Measurements from ENCODE around the gene ALDH3B1.

Gene ALDH3B1

DNA sequence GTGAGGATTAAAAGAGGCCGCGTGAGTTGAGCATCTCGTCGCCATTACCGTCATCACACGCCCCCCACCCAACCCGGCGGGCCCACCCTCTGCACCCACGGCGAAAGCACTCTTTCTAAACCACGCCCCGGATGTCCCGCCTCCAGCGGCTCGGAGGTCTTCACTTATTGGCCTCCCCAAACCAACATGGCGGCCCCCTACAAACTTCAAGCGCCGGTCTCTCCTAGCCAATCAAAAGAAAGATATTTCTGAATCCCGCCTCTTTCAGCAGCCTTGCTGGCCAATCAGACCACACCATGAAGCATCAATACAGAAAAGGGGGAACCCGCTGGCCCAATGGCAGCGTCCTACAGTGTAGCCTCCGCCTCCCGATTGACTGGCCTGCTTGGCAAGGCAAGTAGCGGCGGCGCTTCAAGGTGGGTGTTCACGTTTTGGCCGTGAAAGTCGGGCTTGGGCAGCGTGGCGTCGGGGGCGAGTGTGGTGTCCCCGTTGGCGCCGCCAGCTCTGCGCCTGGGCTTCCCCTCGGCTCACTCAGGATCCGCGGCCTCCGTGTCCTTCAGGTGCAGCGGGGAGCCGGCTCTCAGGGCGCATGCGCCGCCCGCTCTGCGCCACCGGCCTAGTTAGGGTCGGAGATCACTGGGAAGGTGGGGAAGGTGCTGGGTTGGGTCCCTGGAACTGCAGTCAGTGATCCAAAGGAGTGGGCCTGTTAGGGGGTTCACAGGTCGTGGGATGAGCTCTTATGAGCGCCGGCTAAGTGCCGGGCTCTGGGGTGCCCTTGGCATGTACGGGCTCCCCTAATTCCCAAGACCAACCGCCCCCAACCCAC, 20.4 kb downstream of the ALDH3B1 start, which contains the start of gene NDUFS8:
NDUFS8 (plus strand) TSS at position 364 of the 826 bp plus-strand sequence. CDS start 1,471 bp downstream, outside the sequence.
- peak; percentile 94 to 97 for DNase-seq (ENCODE audit: low read depth in 2 of 2)

DNA sequence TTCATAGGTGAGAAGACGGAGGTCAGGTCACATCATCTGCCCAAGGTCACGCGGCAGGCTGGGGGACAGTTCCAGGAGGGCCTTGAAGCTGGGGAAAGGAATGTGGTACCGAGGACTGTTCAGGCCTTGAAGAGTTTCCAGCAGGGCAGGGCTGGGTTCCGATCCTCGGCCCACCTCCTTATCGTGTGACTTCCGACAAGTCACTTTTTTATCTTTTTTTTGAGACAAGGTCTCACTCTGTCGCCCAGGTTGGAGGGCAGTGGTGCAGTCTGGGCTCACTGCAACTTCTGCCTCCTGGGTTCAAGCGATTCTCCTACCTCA, 21.0 kb downstream of the ALDH3B1 start:
- DNase-seq (ENCODE audit: low read depth in 2 of 2): no peak

DNA sequence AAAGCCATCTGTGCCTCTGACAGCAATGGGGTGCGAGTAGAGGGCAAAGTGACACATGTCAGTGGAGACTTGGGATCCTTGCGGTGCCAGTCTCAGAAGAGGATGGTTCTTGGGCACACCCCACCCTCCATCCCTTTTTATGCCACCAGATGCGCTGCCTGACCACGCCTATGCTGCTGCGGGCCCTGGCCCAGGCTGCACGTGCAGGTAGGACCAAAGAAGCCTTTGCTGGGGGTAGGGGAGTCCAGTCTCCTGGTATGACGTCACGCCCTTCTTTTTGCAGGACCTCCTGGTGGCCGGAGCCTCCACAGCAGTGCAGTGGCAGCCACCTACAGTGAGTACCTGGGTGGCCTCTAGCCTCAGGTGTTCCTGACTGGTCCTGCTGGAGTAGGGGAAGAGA, 21.9 kb downstream of the ALDH3B1 start:
- no peak for DNase-seq (ENCODE audit: low read depth in 2 of 2)

DNA sequence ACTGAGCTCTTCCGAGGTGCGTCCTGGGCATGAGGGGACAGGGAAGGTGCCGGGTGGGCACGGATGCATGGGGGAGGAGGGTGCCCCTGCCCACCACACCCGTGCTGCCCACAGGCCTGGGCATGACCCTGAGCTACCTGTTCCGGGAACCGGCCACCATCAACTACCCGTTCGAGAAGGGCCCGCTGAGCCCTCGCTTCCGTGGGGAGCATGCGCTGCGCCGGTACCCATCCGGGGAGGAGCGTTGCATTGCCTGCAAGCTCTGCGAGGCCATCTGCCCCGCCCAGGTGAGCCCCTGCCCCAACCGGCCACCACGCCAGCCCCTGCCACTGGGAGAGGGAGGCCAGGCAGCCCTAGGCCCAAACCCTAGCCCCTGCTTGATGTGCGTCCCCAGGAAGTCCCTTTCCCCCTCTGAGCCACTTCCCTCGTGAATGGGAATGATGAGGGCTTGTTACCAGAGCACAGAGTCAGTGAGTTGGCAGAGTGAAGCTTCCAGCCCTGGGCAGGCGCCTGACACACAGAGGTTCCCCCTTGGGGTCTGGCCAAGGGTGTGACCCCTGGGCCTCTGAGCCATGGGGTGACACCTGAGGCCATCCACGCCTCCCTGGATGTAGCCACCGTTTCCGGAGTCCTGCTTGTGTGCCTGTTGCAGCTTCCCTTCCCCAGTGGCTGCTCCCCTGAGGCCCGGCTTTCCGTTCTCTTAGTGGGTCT, 23.0 kb downstream of the ALDH3B1 start:
- no peak for DNase-seq (ENCODE audit: low read depth in 2 of 2)

DNA sequence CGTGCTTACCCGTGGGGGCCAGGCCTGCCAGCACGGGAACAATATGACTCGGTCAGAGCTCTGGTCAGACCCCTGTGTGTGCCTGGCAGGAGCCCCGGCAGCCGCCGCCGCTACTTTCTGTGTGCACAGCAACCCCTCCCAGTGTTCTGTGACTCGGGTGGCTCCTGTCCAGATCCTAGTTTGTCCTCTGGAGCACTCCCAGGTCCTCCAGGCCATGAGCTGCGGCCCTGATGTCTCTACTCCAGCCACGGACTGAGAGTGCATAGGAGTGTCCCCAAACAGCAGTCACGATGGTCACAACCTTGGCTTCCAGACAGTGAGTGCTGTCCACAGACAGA, 23.6 kb downstream of the ALDH3B1 start:
- no peak for DNase-seq (ENCODE audit: low read depth in 2 of 2)

DNA sequence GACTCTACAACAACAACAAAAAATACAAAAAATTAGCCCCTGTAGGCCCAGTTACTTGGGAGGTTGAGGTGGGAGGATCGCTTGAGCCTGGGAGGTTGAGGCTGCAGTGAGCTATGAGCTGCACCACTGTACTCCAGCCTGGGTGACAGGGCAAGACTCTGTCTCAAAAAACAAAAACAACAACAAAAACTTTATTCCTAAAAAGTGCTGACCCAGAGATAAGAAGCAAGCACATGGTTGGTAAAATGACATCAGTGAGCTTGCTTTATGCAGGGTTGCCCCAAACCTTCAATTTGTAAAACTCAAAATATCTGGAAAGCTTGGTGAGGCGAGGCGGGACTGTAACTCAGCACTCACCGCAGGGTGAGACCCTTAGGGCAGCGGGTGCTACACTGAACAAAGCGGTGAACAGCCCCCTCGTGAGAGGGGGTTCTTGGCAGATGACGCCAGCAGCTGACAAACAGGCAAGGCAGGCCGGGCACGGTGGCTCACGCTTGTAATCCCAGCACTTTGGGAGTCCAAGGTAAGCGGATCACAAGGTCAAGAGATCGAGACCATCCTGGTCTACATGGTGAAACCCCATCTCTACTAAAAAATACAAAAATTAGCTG, 25.2 kb downstream of the ALDH3B1 start:
- DNase-seq (ENCODE audit: low read depth in 2 of 2): no peak

DNA sequence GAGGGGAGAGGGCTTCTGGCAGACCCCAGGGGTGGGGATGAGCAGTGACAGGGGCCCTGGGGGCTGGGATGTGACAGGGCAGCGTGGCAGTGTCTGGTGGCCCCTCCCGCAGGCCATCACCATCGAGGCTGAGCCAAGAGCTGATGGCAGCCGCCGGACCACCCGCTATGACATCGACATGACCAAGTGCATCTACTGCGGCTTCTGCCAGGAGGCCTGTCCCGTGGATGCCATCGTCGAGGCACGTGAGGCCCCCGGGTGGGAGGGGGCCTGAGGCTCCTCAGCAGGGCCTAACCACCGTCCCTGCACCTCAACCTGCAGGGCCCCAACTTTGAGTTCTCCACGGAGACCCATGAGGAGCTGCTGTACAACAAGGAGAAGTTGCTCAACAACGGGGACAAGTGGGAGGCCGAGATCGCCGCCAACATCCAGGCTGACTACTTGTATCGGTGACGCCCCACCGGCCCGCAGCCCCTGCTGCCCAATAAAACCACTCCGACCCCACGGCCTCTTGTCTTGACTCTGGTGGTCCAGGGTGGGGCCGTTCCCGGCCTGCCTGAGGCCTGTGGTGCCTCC, 26.1 kb downstream of the ALDH3B1 start:
- no peak for DNase-seq (ENCODE audit: low read depth in 2 of 2)

DNA sequence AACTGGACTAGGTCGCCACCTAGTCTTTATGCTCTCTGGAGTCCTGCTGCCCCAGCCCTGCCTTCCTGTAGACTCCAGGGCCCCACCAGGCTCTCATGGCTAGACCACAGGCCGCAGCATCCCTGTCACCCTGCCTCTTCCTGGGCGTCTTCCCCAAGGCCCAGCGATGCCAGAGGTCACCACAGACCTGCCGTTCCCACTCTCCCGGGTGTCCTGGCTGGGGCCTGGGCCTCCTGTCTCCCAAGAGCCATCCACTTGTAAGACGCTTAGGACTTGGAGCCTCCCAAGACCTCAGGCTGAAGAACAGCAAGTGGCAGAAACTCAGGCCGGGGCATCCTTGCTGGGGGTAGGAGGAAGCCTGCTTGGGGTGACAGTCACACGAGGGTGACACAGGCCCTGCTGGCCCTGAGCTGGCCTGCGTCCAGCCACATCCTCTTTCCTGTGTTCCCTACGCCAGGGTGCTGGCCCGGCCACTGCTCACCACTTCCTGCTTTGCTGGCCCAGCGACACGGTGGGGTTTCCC, 26.7 kb downstream of the ALDH3B1 start:
- no peak for DNase-seq (ENCODE audit: low read depth in 2 of 2)

DNA sequence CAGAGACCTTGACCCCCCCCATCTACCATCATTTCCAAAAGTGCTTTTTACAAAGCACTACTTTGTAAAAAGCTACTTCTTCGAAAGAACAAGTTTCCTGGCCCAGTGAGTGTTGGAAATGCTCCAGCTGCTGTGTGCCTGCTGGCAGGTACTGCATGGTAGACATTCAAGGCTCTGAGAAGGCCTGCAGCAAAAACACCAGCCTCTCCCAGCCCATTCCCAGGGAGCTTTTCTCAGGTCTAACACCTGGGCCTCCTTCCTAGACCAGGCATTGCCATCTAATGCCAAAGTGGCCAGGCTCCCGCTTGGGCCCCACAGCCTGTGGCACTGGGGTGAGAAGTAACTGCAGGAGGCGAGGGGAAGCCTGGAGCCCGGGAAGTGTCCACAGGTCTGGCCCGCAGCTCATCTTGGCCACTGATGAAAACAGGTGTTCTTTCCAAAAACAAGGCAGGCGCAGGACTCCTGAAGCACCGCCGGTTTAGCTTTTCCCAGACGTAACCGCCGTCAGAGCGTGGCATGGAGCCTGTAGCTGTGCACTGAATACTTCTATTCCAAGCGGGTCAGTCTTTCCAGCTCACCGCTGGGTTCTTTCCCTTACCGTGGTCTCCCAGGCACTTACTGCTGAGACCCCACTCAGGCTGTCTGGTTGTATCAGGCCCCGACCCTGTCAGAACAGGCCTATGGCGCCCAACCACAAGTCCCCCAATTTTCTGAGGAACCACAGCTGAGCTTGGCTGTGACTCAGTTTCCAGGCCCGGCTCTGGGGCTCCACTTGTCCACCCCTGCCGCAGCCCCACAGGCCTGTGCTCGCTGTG, 27.5 kb downstream of the ALDH3B1 start:
- DNase-seq (ENCODE audit: low read depth in 2 of 2): no peak

DNA sequence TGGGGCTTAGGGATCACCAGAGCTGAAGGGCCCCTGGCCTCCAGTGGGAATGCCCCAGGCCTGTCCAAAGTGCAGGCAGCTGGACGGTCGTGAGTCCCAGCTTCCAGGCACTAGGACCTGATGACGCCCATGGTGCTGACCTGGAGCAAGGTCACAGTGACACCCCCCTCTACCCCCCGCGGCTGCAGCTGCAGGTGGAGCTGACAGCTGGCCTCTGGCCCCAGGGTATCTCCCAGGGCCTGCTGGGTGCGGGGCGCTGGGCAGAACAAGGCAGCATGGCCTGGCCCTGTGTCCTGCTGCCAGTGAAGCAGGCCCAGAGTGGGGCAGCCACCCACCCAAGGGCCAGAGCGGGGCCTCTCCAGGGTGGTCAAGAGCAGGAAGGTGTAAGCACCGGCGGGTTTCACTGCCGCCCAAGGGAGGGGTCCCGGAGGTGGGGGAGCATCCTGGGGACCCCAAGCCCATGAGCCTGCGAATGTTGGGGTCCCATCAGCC, 28.1 kb downstream of the ALDH3B1 start:
- DNase-seq (ENCODE audit: low read depth in 2 of 2): no peak

DNA sequence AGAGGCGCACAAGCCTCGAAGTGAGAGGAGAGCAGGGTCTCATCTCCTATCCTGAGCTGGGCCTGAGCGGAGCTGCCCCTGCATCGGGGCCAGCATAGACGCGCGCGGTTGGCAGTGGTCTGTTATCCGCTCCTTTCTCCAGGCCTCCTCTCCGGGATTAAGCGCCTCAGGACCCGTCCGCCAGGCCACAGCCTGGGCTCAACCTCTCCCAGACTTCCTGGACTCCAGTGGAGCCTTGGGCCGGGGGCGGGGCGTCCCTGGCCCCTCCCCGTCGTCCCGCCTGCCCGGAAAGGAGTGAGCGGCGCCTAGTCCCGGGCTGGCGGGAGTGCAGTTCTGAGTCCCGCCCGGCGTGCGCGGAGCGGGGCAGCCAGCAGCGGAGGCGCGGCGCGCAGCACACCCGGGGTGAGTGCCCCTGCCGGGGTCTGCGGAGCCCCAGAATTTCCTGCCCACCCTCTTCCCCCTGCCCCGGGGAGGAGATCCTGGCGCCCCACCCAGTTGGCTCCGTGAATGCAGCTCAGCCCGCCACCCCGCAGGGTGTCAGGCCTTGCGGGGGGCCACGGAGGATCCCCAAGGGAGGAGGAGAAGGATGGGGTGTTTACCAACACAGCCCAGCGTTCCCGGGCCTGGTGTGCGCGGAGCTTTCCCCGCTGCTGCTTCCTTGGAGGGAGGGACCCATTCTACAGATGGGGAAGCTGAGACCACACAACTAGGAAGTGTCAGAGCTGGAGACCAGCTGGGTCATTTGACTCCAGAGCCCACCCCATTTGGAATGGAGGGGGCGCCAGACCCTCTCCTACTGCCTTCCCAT, 28.8 kb downstream of the ALDH3B1 start, which contains the start of gene TCIRG1:
TCIRG1 (plus strand) TSS at position 308 of the 808 bp plus-strand sequence. CDS start 2,247 bp downstream, outside the sequence.
- peak; percentile 40 to 61 for DNase-seq (ENCODE audit: low read depth in 2 of 2)

DNA sequence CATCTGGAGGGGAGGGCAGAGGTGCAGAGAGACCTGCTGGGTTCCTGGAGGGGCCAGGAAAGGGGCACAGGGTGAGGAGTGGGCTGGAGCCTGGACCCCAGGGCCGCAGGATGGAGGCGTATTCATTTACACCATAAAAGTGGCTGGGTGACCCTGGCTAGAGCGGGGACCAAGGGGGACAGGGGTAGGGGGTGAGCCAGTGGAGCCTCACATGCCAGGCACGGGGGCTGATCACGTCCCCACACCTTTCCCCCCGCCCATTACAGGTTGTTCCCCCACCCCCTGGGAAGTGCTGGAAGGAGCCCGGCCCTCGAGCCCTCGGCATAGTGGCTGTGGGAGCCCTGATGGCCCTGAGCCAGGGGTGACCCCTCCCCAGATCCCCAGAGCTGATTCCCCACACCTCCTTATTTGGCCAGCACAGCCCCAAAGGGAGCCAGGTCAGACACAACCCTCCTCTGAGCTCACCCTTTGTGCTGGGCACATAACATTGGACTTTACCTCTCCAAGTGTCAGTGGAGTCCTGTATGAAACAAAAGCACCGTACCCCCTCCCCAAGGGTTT, 29.5 kb downstream of the ALDH3B1 start:
- DNase-seq (ENCODE audit: low read depth in 2 of 2): no peak

DNA sequence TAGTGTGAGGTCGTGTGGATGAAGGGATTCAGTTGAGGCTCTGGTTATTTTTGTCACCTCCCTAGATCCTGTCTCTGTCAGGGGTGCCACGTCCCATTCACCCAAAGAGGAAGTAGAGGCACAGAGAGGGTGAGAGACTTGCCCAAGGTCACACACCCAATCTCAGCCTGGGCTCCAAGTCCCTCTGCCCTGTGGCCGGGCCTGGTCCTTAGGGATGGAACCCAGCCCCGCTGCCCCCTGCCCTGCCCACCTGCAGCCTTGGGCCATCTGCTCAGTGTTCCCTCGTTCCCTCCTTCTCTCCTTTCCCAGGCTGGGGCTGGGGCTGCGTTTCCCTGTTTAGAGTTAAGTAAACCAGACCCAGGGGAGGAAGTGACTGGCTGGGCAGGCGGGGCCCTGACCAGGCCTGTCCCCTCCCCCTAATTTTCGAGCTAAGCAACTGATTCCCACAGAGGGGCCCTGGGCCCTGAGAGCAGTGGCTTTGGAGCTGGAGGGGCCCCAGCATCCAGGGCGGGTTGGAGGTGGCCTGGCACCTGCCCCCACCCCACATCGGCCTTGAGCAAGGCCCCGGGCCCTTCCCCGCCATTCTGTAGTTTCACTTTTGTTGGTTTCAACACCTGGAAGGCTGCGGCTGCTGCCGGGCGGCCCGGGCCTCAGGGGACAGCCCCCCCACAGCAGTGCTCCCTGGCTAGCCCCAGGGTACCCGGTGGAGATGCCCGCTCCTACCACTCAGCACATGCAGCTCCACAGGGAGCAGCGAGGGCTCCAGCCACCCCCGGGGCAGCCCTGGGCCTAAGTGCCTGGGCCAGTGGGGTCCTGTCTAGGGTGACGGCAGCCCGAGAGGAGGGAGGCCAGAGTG, 30.2 kb downstream of the ALDH3B1 start:
- peak in 1 of 2 donors; percentile 37 for DNase-seq (ENCODE audit: low read depth in 2 of 2)

DNA sequence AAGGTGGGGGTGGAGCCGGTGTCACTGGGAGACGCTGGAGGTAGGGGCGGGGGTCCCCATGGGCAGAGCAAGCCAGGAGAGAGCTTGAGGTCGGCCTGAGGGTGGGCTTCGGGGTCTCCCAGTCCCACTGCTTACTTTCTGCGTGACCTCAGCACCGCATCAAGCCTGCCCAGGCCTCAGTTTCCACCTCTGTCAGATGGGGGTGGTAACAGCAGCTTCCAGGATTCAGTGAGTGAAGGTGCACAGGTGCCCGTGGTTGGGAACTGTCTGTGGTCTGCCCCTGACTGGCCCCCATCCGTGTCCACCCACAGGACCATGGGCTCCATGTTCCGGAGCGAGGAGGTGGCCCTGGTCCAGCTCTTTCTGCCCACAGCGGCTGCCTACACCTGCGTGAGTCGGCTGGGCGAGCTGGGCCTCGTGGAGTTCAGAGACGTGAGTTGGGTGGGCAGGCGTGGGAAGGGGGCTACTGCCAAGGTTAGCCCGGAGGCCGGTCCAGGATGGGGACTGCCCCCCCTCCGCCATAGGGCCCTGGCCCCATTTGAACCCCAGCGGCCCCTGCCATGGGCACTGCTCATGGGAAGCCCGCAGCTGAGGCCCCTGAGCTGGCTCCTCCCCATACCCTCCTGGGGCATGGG, 30.9 kb downstream of the ALDH3B1 start:
- no peak for DNase-seq (ENCODE audit: low read depth in 2 of 2)

DNA sequence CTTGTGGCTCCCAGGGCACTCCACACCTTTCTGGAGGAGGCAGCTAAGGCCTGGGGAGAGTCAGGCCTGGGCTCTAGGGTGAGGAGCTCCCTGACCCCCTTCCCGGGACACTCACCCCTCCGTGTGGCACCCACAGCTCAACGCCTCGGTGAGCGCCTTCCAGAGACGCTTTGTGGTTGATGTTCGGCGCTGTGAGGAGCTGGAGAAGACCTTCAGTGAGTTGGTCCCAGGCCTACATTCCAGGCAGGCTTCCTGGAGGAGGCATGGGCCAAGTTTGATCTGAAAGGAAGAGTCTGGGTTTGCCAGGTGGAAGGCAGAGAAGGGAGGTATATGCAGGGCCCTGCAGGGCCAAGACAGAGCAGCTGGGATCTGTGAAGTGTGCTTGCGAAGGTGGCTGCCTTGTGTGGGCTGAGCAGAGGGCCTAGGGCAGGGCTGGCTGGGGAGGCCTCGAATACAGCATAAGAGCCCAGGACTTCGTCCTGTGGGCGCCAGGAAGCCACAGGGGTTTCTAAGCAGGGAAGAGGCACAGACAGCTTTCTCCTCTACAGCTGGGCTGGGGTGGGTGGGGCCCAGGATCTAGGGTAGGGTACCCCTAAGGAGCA, 31.6 kb downstream of the ALDH3B1 start:
- no peak for DNase-seq (ENCODE audit: low read depth in 2 of 2)

DNA sequence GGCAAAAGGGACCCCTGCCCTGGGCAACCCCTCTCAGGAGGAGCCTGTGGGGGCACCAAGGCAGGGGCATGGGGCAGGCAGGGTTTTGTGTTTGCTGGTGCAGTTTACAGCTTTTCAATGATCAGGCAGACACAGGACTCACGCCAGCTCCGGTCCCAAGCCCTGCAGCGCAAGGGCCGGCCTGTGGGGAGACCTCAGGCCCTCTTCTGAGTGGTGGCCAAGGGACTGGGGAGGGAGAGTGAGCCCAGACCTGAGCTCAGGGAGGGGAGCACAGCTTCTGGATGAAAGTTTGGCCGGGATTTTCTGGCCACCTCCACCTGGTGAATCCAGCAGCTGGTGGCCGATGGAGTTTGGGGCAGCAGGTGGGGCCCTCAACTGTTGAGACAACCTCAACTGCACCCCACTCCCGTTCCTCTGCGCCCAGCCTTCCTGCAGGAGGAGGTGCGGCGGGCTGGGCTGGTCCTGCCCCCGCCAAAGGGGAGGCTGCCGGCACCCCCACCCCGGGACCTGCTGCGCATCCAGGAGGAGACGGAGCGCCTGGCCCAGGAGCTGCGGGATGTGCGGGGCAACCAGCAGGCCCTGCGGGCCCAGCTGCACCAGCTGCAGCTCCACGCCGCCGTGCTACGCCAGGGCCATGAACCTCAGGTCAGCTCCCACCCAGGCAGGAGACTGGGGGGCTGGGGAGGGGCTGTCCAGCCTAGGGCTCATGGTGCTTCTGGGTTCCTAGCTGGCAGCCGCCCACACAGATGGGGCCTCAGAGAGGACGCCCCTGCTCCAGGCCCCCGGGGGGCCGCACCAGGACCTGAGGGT, 32.3 kb downstream of the ALDH3B1 start:
- no peak for DNase-seq (ENCODE audit: low read depth in 2 of 2)

DNA sequence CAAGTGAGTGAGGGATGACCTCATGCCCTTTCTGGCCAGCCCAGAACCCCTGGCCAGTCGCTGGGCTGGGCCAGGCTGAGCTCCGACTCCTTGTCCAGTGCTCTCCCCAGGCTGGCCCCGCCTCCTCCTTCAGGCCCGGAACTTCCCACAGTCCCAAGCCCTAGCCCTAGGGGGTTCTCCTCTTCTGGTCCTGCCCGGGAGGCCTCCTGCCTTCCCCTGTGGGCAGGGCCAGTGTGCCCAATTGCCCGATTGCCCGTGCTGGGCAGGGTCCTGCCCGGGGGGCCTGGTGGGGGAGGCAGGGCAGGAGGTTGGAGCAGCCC, 32.9 kb downstream of the ALDH3B1 start:
- no peak for DNase-seq (ENCODE audit: low read depth in 2 of 2)
